HG02642 (cell line): Measurements from ENCODE around the gene SORT1.
"Not testable (repeated sequence)": the region's sequence is repeated elsewhere in the genome, so short reads cannot be mapped to it uniquely, and the experiment has no call there.

Experiments used
- ATAC-seq: cut with Tn5 transposase; IDR thresholded peaks from one replicate; pipeline ENCODE4 v1.9.1; 2021; ENCODE audit warnings: mild to moderate bottlenecking; ENCODE audit not compliant: unreplicated experiment, poor library complexity

SORT1 gene

GRCh38 chr1:109304226-109304920 is 93.3 kb downstream of the SORT1 start:
- ATAC-seq, result no peak

GRCh38 chr1:109301874-109302273 is 95.8 kb downstream of the SORT1 start:
- ATAC-seq, result no peak

- ATAC-seq, result no peak
These were observed 97.0 kb downstream of the SORT1 start for GRCh38 chr1:109300650-109301151.

GRCh38 chr1:109299558-109300343 is 98.0 kb downstream of the SORT1 start:
- ATAC-seq, result no peak

GRCh38 chr1:109298666-109299557 is 98.8 kb downstream of the SORT1 start:
- no peak for ATAC-seq

- ATAC-seq, result no peak
These were observed 100.9 kb downstream of the SORT1 start for GRCh38 chr1:109296782-109297181.

- ATAC-seq, result no peak
These were observed 101.9 kb downstream of the SORT1 start for GRCh38 chr1:109295712-109296415.

GRCh38 chr1:109294481-109294880 is 103.2 kb downstream of the SORT1 start:
- no peak for ATAC-seq

- ATAC-seq, result no peak
These were observed 104.7 kb downstream of the SORT1 start for GRCh38 chr1:109293026-109293425.

GRCh38 chr1:109292364-109292763 is 105.4 kb downstream of the SORT1 start:
- no peak for ATAC-seq

GRCh38 chr1:109290998-109291397 is 106.7 kb downstream of the SORT1 start:
- ATAC-seq, result no peak

- no peak for ATAC-seq
These were observed 107.6 kb downstream of the SORT1 start for GRCh38 chr1:109290137-109290536.

GRCh38 chr1:109286762-109287161 is 111.0 kb downstream of the SORT1 start:
- ATAC-seq, result not testable (repeated sequence)

GRCh38 chr1:109283748-109284600 is 113.7 kb downstream of the SORT1 start:
- no peak for ATAC-seq

- ATAC-seq, result peak; percentile 96
These were observed 114.6 kb downstream of the SORT1 start, which contains the start of gene PSRC1 for GRCh38 chr1:109282952-109283747. PSRC1 (minus strand) TSS chr1:109283145.

- ATAC-seq, result no peak
These were observed 115.2 kb downstream of the SORT1 start for GRCh38 chr1:109282497-109282951.

- no peak for ATAC-seq
These were observed 115.8 kb downstream of the SORT1 start for GRCh38 chr1:109281680-109282496.
